ENCODE results near the gene PRR12.

DNA sequence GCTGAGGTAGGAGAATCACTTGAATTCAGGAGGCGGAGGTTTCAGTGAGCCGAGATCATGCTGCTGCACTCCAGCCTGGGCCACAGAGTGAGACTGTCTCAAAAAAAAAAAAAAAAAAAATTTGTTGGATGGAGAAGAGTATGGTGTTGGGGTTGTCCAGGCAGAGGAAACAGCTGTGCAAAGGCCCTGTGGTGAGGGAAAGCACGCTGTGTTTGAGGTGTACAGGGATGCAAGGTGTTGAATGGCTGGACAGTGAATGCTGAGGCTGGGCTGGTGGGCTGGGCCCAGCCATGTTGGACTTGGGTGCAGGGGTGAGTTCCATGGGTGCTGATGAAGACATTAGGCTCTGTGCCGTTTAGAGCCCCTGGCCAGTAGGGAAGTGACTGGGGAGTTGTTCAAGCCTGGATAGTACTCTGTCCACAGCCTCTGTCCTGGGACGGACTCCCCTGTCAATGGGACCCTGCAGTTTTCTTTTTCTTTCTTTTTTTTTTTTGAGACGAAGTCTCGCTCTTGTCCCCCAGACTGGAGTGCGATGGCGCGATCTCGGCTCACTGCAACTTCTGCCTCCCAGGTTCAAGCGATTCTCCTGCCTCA lies 18.6 kb downstream of the PRR12 start:
- TF ChIP-seq, protein P1, sequence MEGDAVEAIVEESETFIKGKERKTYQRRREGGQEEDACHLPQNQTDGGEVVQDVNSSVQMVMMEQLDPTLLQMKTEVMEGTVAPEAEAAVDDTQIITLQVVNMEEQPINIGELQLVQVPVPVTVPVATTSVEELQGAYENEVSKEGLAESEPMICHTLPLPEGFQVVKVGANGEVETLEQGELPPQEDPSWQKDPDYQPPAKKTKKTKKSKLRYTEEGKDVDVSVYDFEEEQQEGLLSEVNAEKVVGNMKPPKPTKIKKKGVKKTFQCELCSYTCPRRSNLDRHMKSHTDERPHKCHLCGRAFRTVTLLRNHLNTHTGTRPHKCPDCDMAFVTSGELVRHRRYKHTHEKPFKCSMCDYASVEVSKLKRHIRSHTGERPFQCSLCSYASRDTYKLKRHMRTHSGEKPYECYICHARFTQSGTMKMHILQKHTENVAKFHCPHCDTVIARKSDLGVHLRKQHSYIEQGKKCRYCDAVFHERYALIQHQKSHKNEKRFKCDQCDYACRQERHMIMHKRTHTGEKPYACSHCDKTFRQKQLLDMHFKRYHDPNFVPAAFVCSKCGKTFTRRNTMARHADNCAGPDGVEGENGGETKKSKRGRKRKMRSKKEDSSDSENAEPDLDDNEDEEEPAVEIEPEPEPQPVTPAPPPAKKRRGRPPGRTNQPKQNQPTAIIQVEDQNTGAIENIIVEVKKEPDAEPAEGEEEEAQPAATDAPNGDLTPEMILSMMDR (IDR thresholded peaks at IDR 0.05): no peak
- TF ChIP-seq POLR2A (IDR thresholded peaks at IDR 0.05): no peak
